HL-60 (cell line): ENCODE results near the gene ACTN4.

ENCODE experiments used
- GABPA ChIP-seq: IDR thresholded peaks from 2 replicates; pipeline ENCODE4 v1.6.1; 2012; ENCODE audit warnings: low read depth
- POLR2AphosphoS5 ChIP-seq: IDR thresholded peaks from 2 replicates; pipeline ENCODE4 v1.6.1; 2012; ENCODE audit warnings: low read depth
- SPI1 ChIP-seq: IDR thresholded peaks from 2 replicates; pipeline ENCODE4 v1.6.1; 2012; ENCODE audit warnings: low read depth, mild to moderate bottlenecking, borderline replicate concordance
- TF ChIP-seq, protein P1 (sequence below): IDR thresholded peaks from one replicate; pipeline ENCODE4 v1.5.1; 2011; ENCODE audit warnings: low read length, control low read depth, inconsistent platforms; ENCODE audit not compliant: insufficient read depth
- TF ChIP-seq, protein P2 (sequence below): IDR thresholded peaks from 2 replicates; pipeline ENCODE4 v1.6.1; 2012; ENCODE audit warnings: low read depth; ENCODE audit not compliant: insufficient replicate concordance

DNA sequence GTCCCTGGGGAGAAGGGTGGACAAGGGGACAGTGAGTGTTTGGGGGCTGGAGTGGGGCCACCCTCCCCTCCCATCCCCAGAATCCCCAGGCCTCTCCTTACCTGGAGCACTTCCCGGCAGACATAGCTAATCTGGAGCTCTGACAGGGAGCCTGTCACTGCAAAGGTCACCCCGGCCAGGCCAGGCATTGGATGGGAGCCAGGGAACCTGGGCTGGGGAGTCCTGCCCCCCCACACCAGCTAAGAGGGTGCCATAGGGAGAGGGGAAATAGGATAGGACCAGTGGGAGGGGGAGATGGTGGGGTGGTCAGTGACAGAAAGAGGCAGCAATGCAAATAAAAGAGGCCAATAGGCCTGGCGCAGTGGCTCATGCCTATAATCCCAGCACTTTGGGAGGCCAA lies 33.2 kb upstream of the ACTN4 start:
- TF ChIP-seq POLR2AphosphoS5 (no peak), GABPA (no peak), SPI1 (no peak)
- TF ChIP-seq, protein P1, sequence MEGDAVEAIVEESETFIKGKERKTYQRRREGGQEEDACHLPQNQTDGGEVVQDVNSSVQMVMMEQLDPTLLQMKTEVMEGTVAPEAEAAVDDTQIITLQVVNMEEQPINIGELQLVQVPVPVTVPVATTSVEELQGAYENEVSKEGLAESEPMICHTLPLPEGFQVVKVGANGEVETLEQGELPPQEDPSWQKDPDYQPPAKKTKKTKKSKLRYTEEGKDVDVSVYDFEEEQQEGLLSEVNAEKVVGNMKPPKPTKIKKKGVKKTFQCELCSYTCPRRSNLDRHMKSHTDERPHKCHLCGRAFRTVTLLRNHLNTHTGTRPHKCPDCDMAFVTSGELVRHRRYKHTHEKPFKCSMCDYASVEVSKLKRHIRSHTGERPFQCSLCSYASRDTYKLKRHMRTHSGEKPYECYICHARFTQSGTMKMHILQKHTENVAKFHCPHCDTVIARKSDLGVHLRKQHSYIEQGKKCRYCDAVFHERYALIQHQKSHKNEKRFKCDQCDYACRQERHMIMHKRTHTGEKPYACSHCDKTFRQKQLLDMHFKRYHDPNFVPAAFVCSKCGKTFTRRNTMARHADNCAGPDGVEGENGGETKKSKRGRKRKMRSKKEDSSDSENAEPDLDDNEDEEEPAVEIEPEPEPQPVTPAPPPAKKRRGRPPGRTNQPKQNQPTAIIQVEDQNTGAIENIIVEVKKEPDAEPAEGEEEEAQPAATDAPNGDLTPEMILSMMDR = no peak
- TF ChIP-seq, protein P2, sequence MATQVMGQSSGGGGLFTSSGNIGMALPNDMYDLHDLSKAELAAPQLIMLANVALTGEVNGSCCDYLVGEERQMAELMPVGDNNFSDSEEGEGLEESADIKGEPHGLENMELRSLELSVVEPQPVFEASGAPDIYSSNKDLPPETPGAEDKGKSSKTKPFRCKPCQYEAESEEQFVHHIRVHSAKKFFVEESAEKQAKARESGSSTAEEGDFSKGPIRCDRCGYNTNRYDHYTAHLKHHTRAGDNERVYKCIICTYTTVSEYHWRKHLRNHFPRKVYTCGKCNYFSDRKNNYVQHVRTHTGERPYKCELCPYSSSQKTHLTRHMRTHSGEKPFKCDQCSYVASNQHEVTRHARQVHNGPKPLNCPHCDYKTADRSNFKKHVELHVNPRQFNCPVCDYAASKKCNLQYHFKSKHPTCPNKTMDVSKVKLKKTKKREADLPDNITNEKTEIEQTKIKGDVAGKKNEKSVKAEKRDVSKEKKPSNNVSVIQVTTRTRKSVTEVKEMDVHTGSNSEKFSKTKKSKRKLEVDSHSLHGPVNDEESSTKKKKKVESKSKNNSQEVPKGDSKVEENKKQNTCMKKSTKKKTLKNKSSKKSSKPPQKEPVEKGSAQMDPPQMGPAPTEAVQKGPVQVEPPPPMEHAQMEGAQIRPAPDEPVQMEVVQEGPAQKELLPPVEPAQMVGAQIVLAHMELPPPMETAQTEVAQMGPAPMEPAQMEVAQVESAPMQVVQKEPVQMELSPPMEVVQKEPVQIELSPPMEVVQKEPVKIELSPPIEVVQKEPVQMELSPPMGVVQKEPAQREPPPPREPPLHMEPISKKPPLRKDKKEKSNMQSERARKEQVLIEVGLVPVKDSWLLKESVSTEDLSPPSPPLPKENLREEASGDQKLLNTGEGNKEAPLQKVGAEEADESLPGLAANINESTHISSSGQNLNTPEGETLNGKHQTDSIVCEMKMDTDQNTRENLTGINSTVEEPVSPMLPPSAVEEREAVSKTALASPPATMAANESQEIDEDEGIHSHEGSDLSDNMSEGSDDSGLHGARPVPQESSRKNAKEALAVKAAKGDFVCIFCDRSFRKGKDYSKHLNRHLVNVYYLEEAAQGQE = no peak
